RWPE2 (cell line): ENCODE data around the gene CCSER1.
"Not testable (repeated sequence)": the region's sequence is repeated elsewhere in the genome, so short reads cannot be mapped to it uniquely, and the experiment has no call there.

Experiments
- ATAC-seq: fragments of 200-7000 bp; cut with Tn5 transposase; 3 replicates; pipeline ENCODE4 v1.9.1; 2021; ENCODE audit warnings: low read depth
- DNase-seq: peaks from one replicate; pipeline ENCODE4 v3.0.0-alpha.2; 2020; ENCODE audit warnings: low spot score
- H3K27ac ChIP-seq: fragments of 450-650 bp; 2 replicates; pipeline ENCODE4 v1.5.1; 2017; ENCODE audit warnings: mild to moderate bottlenecking; ENCODE audit not compliant: poor library complexity, severe bottlenecking
- H3K27me3 ChIP-seq: fragments of 250-450 bp; sonication (Bioruptor Pico); 2 replicates; pipeline ENCODE4 v1.5.1; 2021; ENCODE audit warnings: mild to moderate bottlenecking, moderate library complexity; ENCODE audit not compliant: insufficient read depth, poor library complexity, severe bottlenecking
- H3K36me3 ChIP-seq: fragments of 250-450 bp; sonication (Bioruptor Pico); 2 replicates; pipeline ENCODE4 v1.5.1; 2020; ENCODE audit warnings: low read depth, mild to moderate bottlenecking, moderate library complexity
- H3K4me1 ChIP-seq: fragments of 250-450 bp; sonication (Bioruptor Pico); 2 replicates; pipeline ENCODE4 v1.5.1; 2021; ENCODE audit warnings: mild to moderate bottlenecking, moderate library complexity; ENCODE audit not compliant: insufficient read depth, poor library complexity, severe bottlenecking
- H3K4me3 ChIP-seq: fragments of 250-450 bp; sonication (Bioruptor Pico); 2 replicates; pipeline ENCODE4 v1.5.1; 2021; ENCODE audit warnings: mild to moderate bottlenecking, moderate library complexity; ENCODE audit not compliant: severe bottlenecking
- H3K9me3 ChIP-seq: fragments of 250-450 bp; sonication (Bioruptor Pico); 2 replicates; pipeline ENCODE4 v1.5.1; 2021; ENCODE audit warnings: mild to moderate bottlenecking, moderate library complexity; ENCODE audit not compliant: severe bottlenecking
- CTCF ChIP-seq: fragments of 450-650 bp; IDR thresholded peaks from one replicate; pipeline ENCODE4 v1.5.1; 2017; ENCODE audit warnings: mild to moderate bottlenecking, moderate library complexity; ENCODE audit not compliant: poor library complexity, severe bottlenecking

CCSER1 gene

GRCh38 chr4:90349636-90350035 is 222.4 kb downstream of the CCSER1 start:
- ATAC-seq = no peak
- Histone ChIP-seq H3K4me3 (no peak overlapping the region), H3K36me3 (no peaks in the 10 kb centered on the region), H3K27me3 (no peaks in the 10 kb centered on the region), H3K9me3 (no peaks in the 10 kb centered on the region), H3K4me1 (no peaks in the 10 kb centered on the region), H3K27ac (no peak overlapping the region)
- no peak for TF ChIP-seq CTCF
- DNase-seq = no peak

- no peak overlapping the region for H3K27ac ChIP-seq
- peak; percentile 69; the same call in 2 of the 3 replicates for ATAC-seq
- no peaks in the 10 kb centered on the region for H3K4me1 ChIP-seq
- DNase-seq = no peak
- no peak overlapping the region for H3K4me3 ChIP-seq
- H3K27me3 ChIP-seq = no peaks in the 10 kb centered on the region
- H3K9me3 ChIP-seq = no peaks in the 10 kb centered on the region
- peak; percentile 84 for TF ChIP-seq CTCF
- no peaks in the 10 kb centered on the region for H3K36me3 ChIP-seq
These were observed 230.0 kb downstream of the CCSER1 start for GRCh38 chr4:90357117-90357710.

- Histone ChIP-seq H3K4me1 (no peaks in the 10 kb centered on the region), H3K27ac (no peak overlapping the region), H3K27me3 (no peaks in the 10 kb centered on the region), H3K4me3 (no peak overlapping the region), H3K9me3 (no peaks in the 10 kb centered on the region), H3K36me3 (no peaks in the 10 kb centered on the region)
- TF ChIP-seq CTCF = no peak
- ATAC-seq = no peak
- no peak for DNase-seq
These were observed 247.9 kb downstream of the CCSER1 start for GRCh38 chr4:90375081-90375480.

- no peak for ATAC-seq
- no peak for TF ChIP-seq CTCF
These were observed 266.0 kb downstream of the CCSER1 start for GRCh38 chr4:90393215-90393614.

GRCh38 chr4:90403781-90404180 is 276.6 kb downstream of the CCSER1 start:
- H3K9me3 ChIP-seq = no peaks in the 10 kb centered on the region
- H3K27me3 ChIP-seq = no peaks in the 10 kb centered on the region
- no peak for TF ChIP-seq CTCF
- H3K36me3 ChIP-seq = no peaks in the 10 kb centered on the region
- no peak overlapping the region for H3K27ac ChIP-seq
- no peak overlapping the region for H3K4me3 ChIP-seq
- no peak for DNase-seq
- H3K4me1 ChIP-seq = no peaks in the 10 kb centered on the region
- ATAC-seq = no peak

More at GRCh38 chr4:90393215-90393614, 266.0 kb downstream of the CCSER1 start:
- Histone ChIP-seq H3K9me3 (no peaks in the 10 kb centered on the region), H3K36me3 (no peaks in the 10 kb centered on the region), H3K4me1 (no peaks in the 10 kb centered on the region), H3K4me3 (no peak overlapping the region), H3K27me3 (no peaks in the 10 kb centered on the region), H3K27ac (no peak overlapping the region)
- DNase-seq = no peak

- H3K36me3 ChIP-seq, H3K27me3 ChIP-seq, ATAC-seq, H3K4me1 ChIP-seq, DNase-seq, H3K9me3 ChIP-seq, H3K4me3 ChIP-seq, H3K27ac ChIP-seq: not testable (repeated sequence)
These were observed 280.7 kb downstream of the CCSER1 start for GRCh38 chr4:90407897-90408296.

GRCh38 chr4:90412786-90413185 is 285.6 kb downstream of the CCSER1 start:
- H3K9me3 ChIP-seq, DNase-seq, H3K4me1 ChIP-seq, H3K36me3 ChIP-seq, H3K4me3 ChIP-seq, H3K27me3 ChIP-seq, ATAC-seq, H3K27ac ChIP-seq: not testable (repeated sequence)
